Kidney epithelial cell (primary cell): Measurements from ENCODE around the gene CWH43. TPM values are rescaled to one million over a fixed set of nuclear protein-coding genes. Genes with fewer than 3 reads are reported as not detected.
"Not testable (repeated sequence)": the region's sequence is repeated elsewhere in the genome, so short reads cannot be mapped to it uniquely, and the experiment has no call there.

Experiments used
- DNase-seq: peaks from one replicate; pipeline ENCODE4 v3.0.0-alpha.2; 2010; ENCODE audit warnings: low read depth
- H3K27me3 ChIP-seq: 2 replicates; pipeline ENCODE4 v1.6.0; 2011; ENCODE audit warnings: low read length; ENCODE audit not compliant: control insufficient read depth, insufficient read depth
- H3K36me3 ChIP-seq: 2 replicates; pipeline ENCODE4 v1.5.1; 2011; ENCODE audit warnings: low read length; ENCODE audit not compliant: control insufficient read depth, insufficient read depth
- H3K4me3 ChIP-seq: 2 replicates; pipeline ENCODE4 v1.5.1; 2011; ENCODE audit warnings: low read depth, mild to moderate bottlenecking, control low read depth, low read length
- CTCF ChIP-seq: IDR thresholded peaks from 2 replicates; pipeline ENCODE4 v1.5.1; 2011; ENCODE audit warnings: mild to moderate bottlenecking, moderate library complexity, low read length, control low read depth, inconsistent platforms; ENCODE audit not compliant: insufficient read depth, poor library complexity, severe bottlenecking
- total RNA-seq: library from RNA; depleted of rRNA; stranded (reverse); fragments of >200 nt; gene quantifications from 2 replicates; pipeline ENCODE4 v1.2.3, GENCODE V29; 2015

CWH43 gene
- total RNA-seq, 1 donor from 2014 or later: 1.3 TPM

DNA sequence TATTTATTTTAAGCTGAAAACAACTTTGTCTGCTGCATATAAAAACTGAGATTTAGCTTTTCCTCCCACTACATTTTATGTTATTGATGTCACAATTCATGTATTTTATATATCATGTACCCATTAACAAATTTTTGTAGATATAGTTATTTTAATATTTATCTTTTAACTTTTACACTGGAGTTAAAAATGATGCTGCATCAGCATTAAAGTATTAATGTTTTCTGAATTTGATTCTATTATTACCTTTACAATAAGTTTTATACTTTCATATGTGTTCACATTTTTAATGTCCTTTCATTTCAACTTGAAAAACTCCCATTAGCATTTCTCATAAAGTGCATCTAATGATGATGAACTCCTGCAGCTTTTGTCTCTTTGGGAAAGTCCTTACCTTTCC is 72.2 kb downstream of the CWH43 start:
- no peaks in the 10 kb centered on the region for H3K27me3 ChIP-seq
- H3K36me3 ChIP-seq: no peaks in the 10 kb centered on the region
- no peak overlapping the region for H3K4me3 ChIP-seq
- DNase-seq: no peak
- no peak for TF ChIP-seq CTCF

GRCh38 chr4:49063670-49064069 is 77.6 kb downstream of the CWH43 start:
- DNase-seq: no peak
- H3K4me3 ChIP-seq: no peak overlapping the region

GRCh38 chr4:49072196-49072595 is 86.1 kb downstream of the CWH43 start:
- not testable (repeated sequence) for DNase-seq, H3K27me3 ChIP-seq, H3K36me3 ChIP-seq, H3K4me3 ChIP-seq

More at GRCh38 chr4:49063670-49064069, 77.6 kb downstream of the CWH43 start:
- H3K27me3 ChIP-seq: no peaks in the 10 kb centered on the region
- no peaks in the 10 kb centered on the region for H3K36me3 ChIP-seq
- TF ChIP-seq CTCF: no peak

DNA sequence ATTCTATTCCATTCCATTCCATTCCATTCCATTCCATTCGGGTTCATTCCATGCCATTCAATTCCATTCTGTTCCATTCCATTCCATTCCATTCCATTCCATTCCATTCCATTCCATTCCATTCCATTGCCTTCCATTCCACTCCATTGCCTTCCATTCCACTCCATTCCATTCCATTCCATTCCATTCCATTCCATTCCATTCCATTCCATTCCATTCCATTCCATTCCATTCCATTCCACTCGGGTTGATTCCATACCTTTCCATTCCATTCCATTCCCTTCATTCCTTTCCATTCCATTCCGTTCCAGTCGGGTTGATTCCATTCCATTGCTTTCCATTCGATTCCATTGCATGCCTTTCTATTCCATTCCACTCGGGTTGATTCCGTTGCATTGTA is 105.8 kb downstream of the CWH43 start:
- not testable (repeated sequence) for DNase-seq

DNA sequence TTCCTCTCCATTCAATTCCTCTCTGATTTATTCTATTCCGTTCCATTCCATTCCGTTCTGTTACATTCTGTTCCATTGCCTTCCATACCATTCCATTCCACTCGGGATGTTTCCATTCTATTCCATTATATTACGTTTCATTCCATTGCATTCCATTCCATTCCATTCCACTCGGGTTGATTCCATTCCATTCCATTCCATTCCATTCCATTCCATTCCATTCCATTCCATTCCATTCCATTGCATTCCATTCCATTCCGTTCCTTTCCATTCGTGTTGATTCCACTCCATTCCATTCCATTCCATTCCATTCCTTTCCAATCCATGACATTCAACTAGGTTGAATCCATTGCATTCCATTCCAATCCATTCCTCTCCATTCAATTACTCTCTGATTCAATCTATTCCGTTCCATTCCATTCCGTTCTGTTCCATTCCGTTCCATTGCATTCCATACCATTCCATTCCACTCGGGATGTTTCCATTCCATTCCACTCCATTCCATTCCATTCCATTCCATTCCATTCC is 106.6 kb downstream of the CWH43 start:
- not testable (repeated sequence) for H3K4me3 ChIP-seq, H3K36me3 ChIP-seq, DNase-seq, H3K27me3 ChIP-seq

More for the DNA sequence above, 105.8 kb downstream of the CWH43 start:
- H3K36me3 ChIP-seq, H3K27me3 ChIP-seq, H3K4me3 ChIP-seq: not testable (repeated sequence)

GRCh38 chr4:49096215-49096614 is 110.1 kb downstream of the CWH43 start:
- not testable (repeated sequence) for H3K36me3 ChIP-seq, H3K4me3 ChIP-seq, H3K27me3 ChIP-seq, DNase-seq

DNA sequence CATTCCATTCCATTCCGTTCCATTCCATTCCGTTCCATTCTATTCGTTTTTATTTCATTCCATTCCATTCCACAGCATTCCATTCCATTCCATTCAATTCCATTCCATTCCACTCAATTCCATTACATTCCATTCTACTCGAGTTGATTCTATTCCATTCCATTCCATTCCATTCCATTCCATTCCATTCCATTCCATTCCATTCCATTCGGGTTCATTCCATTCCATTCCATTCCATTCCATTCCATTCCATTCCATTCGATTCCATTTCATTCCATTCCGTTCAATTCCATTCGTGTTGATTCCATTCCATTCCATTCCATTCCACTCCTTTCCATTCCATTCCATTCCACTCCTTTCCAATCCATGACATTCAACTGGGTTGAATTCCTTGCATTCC is 110.6 kb downstream of the CWH43 start:
- H3K4me3 ChIP-seq, H3K27me3 ChIP-seq, H3K36me3 ChIP-seq, DNase-seq: not testable (repeated sequence)

DNA sequence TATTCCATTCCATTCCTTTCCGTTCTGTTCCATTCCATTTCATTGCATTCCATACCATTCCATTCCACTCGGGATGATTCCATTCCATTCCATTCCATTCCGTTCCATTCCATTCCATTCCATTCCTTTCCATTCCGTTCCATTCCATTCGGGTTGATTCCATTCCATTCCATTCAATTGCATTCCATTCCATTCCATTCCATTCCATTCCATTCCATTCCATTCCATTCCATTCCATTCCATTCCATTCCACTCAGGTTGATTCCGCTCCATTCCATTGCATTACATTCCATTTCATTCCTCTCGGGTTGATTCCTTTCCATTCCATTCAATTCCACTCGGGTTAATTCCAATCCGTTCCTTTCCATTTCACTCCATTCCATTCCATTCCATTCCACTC is 111.0 kb downstream of the CWH43 start:
- not testable (repeated sequence) for DNase-seq, H3K36me3 ChIP-seq, H3K4me3 ChIP-seq, H3K27me3 ChIP-seq

DNA sequence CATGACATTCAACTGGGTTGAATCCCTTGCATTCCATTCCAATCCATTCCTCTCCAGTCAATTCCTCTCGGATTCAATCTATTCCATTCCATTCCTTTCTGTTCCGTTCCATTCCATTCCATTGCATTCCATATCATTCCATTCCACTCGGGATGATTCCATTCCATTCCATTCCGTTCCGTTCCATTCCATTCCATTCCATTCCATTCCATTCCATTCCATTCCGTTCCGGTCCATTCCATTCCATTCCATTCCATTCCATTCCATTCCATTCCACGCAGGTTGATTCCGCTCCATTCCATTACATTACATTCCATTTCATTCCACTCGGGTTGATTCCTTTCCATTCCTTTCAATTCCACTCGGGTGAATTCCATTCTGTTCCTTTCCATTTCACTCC is 111.4 kb downstream of the CWH43 start:
- DNase-seq, H3K4me3 ChIP-seq, H3K27me3 ChIP-seq, H3K36me3 ChIP-seq: not testable (repeated sequence)

- not testable (repeated sequence) for H3K27me3 ChIP-seq, H3K4me3 ChIP-seq, DNase-seq, H3K36me3 ChIP-seq
Observed at GRCh38 chr4:49098034-49098759, 112.1 kb downstream of the CWH43 start.

DNA sequence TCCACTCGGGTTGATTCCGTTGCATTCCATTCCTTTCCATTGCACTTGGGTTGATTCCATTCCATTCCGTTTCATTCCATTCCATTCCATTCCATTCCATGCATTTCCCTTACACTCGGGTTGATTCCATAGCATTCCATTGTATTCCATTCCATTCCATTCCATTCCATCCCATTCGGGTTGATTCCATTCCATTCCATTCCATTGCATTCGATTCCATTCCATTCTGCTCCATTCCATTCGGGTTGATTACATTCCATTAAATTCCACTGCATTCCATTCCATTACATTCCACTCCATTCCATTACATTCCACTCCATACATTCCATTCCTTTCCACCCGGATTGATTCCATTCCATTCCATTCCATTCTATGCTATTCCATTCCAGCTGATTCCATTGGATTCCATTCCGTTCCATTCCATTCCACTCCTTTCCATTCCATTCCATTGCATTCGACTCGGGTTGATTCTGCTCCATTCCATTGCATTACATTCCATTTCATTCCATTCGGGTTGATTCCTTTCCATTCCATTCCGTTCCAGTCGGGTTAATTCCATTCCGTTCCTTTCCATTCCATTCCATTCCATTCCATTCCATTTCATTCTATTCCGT is 113.9 kb downstream of the CWH43 start:
- H3K27me3 ChIP-seq, H3K4me3 ChIP-seq, H3K36me3 ChIP-seq, DNase-seq: not testable (repeated sequence)

DNA sequence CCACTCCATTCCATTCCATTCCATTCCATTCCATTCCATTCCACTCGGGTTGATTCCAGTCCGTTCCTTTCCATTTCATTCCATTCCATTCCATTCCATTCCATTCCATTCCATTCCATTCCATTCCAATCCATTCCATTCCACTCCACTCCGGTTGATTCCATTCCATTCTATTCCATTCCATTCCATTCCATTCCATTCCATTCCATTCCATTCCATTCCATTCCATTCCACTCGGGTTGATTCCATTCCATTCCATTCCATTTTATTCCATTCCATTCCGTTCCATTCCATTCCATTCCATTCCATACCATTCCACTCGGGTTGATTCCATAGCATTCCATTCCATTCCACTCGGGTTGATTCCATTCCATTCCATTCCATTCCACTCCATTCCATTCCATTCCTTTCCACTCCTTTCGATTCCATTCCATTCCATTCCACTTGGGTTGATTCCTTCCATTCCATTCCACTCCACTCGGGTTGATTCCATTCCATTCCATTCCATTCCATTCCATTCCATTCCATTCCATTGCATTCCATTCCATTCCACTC is 116.3 kb downstream of the CWH43 start:
- H3K36me3 ChIP-seq, DNase-seq, H3K4me3 ChIP-seq, H3K27me3 ChIP-seq: not testable (repeated sequence)
